Stimulated activated CD4-positive, alpha-beta T cell treated with anti-CD3 and anti-CD28 coated beads, TNF-alpha, amount 100 ng/mL, for 24 hours (primary cell): Measurements from ENCODE around the gene GALNT2.

Source experiments
- DNase-seq, 3 experiments: peaks; one replicate each; pipeline ENCODE4 v3.0.0-alpha.2; 2020; ENCODE audit warnings: low read depth in 3 of 3

The GALNT2 gene

DNA sequence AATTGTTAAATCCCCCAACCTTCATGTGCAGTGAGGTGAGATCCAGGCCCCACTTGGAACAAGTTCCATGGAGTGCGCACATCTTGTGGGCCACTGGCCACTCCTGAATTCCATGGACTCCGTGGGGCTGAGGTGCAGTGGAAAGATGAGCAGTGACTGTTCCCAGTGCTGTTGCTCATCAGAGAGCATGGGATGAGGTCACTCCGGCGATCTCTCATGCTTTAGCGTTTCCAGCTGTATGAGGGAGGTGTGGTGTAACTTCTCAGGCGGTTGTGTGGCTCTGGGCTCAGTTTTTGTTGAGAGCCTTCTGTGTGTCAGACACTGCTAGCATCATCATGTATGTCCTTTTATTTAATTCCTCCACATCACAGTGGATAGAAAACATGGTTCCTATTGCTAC, 96.2 kb downstream of the GALNT2 start:
- no peak for DNase-seq

DNA sequence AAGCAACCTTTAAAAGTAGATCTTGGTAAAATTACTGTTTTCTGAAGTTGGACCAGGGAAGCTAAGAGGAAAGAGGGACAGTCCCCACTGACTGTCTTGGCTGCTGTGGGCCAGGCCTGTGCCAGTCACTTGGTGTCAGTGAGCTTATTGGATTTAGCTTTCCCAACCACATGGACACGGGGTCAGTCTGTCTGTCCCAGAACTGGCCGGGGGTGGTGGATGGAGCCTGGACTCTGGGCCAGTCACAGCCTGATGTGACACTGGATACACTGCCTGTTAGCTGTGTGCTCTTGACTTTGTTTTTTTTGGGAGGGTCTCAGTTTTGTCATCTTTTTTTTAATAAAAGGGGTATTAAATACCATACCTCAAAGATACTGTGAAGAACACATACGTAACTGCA, 96.7 kb downstream of the GALNT2 start:
- DNase-seq = no peak

DNA sequence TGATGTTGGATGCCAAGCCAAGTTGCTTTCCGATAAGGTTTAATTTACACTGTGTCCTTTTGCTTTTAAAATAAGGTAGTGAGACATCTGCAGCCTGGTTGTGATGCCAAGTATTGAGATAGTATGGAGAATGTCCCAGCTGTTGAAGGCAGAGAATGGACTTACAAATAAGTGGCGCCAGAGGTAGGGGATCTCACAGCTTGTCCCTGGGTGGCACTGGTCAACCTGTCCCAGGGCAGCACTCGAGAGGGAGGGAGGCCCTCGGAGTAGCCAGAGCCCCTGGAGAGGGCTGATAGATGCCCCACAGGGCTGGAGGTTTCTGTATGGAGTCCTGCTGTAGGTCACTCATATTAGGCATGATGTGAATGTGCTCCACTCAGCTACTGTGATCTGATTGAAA, 98.5 kb downstream of the GALNT2 start:
- no peak for DNase-seq

DNA sequence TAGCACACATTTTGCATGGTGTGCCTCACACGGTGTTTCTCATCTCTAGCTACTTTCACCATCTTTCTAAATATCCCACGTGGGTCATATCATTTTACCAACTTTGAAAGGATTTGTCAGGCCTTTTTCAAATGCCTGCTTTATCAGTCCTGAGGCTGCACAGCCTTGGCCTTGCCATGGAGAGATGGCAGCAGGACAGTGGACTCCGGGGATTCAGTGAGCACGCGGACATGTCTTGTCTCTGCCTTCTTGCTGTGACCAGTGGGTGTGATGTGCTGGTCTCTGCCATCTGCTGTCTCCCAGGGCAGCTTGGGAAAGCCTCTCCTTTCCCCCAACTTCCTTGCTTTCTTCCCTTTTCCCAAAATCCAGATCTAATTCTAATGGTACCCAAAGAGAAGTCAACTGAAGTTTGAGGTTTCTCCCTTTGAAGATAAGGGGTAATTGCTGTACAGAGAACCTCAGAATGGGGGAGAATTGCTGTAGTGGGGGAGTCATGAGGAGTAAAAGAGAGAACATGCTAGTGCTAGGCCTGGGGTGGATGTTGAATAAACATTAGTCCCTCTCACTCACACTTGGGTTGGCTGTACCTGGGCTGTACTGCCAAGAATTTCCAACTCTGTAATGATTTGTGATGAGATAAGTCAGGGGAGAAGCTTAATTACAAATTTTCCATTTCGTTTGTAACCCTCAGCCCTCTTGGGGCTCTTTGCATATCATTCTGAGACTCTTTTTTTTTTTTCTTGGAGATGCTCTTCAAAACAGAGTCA, 99.5 kb downstream of the GALNT2 start:
- no peak for DNase-seq

DNA sequence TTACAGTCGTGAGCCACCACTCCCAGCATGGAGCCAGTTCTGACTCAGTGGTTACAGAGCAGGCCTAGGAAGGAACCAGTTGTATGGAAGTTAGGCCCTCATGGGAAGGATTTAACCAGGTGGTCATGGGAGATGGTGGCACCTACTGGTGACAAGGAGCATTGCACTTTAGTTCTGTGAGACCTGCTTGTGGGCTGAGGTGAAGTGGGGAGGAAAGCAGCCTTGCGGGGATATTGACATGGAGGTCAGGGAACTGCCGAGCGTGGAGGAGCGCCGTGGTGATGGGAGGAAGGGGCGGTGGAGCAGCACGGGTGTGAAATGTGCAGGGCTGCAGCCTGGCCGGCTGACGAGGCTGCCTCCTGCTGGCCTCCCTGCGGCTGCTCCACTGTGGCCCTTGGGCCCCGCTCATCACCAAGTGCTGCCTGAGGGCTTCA, 100.4 kb downstream of the GALNT2 start:
- peak; percentile 15 to 21 (median 19) for DNase-seq

DNA sequence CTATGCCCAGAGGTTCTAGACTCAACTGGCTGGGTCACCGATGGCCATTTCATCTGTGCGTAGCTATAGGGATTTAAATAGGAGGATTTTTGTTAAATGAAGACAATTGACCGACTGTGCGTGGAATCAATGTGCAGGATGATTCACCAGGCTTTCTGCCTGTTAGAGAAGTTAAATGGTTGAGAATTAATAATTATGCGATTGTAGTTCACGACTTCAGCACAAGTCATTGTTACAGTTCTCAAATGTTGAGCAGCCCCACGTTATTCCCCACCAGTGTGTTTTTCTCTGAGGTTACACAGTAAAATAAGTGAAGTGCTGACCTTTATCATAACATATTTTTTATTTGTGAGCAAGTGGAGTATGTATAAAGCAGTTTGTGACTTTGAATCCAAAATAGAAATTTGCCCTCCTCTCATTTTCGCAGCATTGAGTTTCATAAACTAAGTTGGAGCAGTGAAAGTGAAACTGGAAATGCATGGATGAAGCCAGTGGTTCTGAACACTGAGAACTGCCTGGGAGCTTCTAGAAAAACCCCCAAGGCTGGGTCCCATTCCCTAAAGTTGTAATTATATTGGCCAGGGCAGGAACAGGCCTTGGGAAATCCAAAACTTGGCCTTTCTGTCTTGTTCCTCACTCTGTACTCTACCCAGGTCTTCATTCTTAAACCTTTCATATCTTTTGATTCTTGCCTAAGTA, 102.6 kb downstream of the GALNT2 start:
- DNase-seq = no peak

DNA sequence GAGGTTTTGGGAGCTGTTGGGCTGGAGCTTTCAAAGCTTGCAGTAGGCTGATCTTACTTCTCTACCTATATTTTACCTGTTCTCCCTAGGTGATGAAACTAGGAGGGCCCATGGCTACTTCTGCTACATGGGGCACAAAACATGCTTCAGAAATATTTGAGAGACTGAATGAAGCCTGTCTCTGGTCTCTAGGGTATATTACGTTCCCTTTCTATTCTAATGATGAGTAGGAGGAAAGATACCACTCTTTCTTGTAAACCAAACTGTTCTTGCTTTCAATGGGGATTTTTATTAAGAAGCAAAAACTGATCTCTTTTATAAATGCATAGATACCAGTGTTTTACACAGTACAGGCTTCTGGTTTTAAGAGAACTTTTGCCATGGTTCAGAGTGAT, 103.1 kb downstream of the GALNT2 start:
- no peak for DNase-seq

DNA sequence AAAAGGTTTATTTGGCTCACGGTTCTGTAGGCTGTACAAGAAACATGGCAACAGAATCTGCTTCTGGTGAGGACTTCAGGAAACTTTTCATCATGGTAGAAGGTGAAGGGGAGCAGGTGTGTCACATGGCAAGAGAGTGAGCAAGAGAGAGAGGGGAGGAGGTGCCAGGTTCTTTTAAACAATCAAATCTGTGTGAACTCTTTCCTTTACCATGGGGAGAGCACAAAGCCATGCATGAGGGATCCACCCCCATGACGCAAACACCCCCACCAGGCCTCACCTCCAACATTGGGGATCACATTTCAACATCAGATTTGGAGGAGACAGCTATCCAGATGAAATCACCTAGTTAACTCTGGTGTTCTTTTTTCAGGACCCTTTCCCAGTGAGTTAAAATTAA, 103.6 kb downstream of the GALNT2 start:
- no peak for DNase-seq

DNA sequence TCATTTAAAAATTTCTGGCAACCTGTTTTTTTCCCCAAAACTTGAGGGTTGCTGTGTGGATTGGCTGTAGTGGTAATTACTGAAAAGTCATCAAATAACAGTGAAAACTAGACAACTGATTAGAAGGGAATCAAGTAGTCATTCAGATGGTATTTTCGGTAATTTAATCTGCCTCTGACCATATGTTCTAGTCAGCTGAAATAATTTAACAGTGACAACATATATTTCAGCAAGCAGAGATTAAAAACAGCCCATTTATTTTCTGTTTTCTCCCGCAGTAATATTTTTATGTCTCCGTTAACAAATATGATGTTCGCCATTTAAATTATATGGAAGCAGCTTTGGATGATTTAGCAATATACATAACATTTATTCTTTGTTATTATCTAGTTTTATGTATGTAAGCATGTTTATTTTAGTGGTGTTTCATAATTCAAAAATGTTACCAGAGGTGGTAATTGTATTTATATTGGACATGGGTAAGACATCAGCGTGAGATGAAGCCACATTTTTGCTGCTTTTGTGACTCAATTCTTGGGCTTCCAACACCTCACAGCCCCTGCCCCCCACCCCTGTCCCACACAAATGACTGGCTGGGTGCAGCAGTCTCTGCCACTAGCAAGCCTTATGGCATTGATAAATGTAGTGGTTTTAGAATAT, 104.4 kb downstream of the GALNT2 start:
- no peak for DNase-seq

DNA sequence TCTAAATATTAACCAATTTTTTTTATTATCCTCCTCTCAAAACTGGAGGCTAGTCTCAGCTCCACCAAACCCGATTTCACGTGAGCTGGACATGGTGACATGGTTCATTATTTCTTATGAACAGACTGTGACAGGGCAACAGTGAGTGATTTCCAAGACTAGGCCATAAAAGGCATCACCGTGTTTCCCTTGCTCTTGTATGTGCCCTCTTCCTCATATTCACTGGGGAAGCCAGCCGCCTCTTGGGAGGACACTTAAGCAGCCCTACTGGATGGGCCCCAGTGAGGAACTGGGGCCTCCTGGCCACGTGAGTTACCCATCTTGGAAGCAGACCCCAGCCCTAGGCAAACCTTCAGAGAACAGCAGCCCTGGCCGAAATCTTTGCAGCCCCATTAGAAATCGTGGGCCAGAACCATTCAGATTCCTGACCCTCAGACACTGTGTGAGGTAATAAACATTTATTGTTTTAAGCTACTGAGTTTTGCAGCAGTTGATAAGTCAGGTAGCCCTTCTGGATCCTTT, 105.0 kb downstream of the GALNT2 start:
- DNase-seq = no peak

DNA sequence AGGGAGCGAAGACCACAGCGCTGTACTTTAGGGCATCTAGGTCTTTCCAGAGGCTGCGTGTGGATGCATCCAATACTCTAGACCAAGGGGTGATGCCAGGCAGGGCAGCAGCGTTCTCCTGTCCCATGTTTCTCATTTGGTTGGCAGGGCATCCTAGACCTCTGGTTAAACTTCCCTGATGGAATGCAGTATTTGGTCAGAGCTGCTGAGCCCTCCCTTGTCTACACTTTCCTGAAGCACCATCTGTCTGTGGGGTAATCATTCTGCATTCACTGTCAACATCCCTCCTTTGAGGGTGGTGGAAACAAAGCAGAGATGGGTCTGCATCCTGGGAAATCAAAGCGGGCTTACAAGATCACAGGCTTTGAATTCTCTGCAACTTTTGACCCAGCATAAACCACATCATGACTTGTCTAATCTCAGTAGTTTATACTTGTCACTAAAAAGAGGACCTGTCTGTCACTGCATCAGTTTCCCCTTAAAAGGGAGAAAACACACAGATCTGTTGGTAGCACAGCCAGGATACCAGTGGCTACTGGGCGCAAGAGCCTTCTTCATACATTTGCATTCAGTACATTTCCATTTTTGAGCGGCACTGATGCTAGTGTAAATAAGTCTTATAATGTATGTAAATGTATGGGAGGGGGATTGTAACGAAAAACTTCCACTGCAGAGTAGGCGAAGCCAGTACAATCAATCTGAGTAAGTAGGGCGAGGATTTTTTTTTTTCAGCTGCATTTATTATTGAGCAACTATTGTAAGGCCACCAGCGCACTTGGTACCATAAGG, 106.3 kb downstream of the GALNT2 start:
- no peak for DNase-seq

DNA sequence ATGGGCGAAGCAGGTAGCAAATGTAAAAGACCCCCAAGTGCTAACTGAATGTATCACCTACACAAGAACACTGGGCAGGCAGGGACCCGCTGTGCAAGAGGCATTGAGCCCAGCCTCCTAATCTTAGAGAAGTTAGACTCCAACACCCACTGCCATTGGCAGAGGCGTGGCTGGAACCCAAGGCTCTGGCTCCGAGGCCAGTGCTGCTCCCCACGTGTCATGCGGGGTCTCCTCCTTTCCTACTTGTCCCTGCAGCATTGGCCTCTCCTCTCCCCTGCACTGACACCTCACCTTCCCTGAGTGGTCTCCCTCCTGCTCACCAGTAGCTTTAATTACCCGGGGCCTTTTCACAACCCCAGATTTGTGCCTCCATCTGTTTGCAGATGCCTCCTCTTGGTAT, 107.0 kb downstream of the GALNT2 start:
- no peak for DNase-seq

DNA sequence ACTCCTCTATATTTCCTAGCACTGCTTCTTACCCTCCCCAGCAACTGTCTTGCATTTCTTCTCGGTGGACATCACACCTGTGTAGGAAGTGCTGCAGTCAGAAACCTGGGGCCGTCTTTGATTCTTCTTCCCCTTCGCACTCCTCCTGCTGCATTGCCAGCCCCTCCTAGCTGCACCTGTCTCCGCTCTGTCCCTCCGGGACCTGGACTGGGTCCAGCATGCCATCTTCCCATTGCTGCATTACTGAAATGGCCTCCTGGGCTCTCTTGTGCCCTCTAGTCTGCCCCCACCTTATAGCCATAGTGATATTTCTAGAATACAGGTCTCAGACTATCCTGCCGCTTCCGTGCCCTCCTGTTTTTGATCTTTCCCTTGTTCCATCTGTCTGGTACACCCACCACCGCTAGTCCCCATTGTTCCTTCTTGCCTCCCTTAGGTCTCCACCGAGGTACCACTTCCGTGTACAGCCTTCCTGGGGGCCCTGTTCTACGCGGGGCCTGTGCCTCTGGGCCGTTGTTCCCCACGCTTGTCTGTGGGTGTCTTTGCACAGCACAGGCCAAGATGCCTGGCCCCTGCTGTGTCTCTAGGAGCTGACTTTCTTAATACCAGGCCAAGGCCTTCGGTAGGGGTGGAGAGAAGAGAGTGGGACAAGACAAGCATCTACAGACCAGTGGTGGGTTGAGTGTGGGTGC, 107.6 kb downstream of the GALNT2 start:
- no peak for DNase-seq

DNA sequence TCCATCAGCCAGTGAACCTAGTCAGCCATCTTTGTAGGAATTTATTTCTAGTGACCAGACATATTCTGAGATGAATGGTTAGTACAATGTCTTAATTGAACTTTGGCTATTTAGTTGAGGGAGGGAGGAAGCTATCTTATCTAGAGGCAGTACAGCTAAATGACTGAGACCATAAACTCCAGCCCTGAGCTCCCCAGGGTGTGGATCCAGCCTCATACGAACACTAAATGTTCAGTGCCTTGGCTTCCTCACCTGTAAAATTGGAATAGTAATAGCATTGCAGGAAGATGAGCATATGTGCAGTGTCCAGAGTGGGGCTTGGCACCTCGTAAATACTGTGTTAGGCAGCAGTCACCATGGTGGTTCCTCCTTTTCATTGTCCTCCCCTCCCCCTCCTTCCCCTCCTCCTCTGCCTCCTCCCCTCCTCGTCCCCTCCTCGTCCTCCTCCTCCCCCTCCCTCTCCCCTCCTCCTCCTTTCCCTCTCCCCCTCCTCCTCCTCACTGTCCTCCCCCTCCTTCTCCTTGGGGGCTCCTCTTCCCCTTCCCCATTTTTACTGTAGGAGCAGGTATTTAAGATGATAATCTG, 108.2 kb downstream of the GALNT2 start:
- DNase-seq = no peak

DNA sequence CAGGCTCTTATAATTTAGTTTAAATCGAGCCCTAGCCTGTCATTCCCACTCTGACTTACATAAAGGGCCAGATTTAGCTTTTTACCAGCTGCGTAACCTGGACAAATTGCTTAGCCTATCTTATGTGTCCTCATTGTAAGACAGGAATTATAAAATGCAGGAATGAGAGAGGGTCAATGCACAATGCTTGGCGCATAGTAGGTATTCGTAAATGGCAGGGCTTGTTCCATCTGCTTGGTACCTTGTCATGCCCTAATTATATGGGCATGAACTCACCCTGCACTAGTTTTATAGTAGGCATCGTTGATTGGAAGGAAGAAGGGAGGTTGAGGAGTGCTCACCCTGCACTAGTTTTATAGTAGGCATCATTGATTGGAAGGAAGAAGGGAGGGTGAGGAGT, 108.8 kb downstream of the GALNT2 start:
- DNase-seq = no peak

DNA sequence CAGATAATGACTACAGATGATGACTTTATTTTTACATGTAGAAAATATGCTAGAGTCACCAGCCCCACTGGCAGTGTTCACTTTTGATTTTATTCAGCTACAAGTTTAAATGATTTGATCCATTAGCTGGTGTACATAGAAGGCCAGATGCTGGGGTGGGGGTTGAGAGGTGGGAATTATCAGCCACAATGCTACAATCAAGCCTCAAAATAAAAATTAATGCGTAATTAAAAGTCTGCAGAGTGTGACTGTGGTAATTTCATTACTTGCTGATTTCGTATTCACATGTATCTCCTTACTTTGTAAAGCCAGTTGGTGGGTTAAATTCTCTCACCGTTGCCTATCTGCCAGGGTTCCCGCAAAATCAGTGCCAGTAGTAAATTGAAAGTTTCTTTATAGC, 109.3 kb downstream of the GALNT2 start:
- no peak for DNase-seq

DNA sequence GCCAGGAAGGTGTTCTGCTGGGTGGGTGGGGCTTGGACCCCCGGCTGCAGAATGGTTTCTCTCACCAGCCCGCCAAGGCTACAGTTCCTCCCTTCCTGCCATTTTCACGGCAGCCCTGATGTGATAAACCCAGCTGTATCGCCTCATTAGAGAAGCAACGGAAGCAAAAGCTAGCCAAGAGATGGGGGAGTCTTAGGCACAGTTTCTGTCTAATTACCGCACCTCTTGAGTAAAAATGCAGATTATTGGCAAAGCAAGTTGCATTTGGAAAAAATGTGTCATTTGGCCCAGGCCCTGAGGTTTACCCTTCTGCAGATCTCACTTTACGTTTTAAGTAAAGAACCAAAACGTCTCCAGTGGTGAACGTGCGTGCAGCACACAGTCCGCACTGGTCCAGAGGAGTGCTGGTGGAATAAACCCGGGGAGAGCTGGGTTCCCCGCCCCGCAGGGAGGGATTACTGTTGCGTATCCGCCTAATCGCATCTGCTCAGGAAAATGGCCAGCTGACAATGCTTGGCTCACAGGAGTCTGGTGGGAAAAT, 109.9 kb downstream of the GALNT2 start:
- DNase-seq = no peak

DNA sequence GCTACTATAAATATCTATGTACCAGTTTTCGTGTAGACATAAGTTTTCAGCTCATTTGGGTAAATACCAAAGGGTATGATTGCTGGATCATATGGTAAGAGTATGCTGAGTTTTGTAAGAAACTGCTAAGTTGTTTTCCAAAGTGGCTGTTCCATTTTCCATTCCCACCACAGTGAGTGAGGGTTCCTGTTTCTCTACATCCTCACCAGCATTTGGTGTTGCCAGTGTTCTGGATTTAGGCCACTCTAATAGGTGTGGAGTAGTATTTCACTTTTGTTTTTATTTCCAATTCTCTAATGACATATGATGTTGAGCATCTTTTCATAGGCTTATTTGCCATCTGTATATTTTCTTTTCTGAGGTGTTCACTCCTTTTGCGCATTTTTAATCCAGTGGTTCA, 112.2 kb downstream of the GALNT2 start:
- DNase-seq = no peak

DNA sequence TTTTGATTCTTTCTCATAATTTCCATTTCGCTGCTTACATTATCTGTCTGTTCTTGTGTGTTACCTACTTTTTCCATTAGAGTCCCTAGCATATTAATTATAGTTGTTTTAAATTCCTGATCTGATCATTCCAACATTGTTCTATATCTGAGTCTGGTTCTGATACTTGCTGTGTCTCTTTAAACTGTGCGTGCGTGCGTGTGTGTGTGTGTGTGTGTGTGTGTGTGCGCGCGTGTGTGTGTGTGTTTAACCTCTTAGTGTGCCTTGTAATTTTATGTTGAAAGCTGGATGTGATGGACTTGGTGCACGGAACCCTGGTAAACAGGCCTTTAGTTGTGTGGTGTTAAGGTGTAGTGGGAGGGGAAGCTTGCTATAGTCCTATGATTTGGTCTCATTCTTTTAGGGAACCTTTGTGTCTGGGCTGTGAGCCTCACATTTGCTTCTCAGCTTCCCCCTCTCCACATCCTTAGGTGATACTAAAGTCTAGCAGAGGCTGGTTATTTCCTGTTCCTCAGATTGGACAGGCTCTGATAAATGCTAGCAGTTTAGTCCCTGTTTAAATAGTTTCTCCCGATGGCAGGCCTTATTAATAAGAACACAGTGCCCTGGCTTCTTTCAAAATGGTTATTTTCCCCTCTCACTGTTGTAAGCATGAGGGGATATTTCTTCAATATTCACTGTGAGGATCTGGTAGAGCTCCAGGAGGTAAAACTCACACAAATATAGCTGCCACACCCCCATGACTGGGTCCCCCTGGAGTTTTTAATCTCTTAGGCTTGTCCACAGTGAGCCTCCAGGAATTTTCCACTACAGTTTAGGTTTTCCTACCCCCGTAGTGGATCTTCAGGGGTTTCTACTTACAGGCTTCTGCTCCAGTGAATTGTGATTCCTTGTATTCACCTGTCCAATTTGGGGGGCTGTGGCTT, 118.3 kb downstream of the GALNT2 start:
- DNase-seq = no peak
